Effector CD4-positive, alpha-beta T cell (primary cell): Measurements from ENCODE around the gene ATP4B. TPM values are rescaled to one million over a fixed set of nuclear protein-coding genes. Genes with fewer than 3 reads are reported as not detected.

ENCODE experiments used
- DNase-seq: peaks from one replicate; pipeline ENCODE4 v3.0.0-alpha.2; 2020
- total RNA-seq: gene quantifications from one replicate; lab custom pipeline; 2026; lab: John Stamatoyannopoulos, UW

Gene ATP4B
- total RNA-seq: not detected

DNA sequence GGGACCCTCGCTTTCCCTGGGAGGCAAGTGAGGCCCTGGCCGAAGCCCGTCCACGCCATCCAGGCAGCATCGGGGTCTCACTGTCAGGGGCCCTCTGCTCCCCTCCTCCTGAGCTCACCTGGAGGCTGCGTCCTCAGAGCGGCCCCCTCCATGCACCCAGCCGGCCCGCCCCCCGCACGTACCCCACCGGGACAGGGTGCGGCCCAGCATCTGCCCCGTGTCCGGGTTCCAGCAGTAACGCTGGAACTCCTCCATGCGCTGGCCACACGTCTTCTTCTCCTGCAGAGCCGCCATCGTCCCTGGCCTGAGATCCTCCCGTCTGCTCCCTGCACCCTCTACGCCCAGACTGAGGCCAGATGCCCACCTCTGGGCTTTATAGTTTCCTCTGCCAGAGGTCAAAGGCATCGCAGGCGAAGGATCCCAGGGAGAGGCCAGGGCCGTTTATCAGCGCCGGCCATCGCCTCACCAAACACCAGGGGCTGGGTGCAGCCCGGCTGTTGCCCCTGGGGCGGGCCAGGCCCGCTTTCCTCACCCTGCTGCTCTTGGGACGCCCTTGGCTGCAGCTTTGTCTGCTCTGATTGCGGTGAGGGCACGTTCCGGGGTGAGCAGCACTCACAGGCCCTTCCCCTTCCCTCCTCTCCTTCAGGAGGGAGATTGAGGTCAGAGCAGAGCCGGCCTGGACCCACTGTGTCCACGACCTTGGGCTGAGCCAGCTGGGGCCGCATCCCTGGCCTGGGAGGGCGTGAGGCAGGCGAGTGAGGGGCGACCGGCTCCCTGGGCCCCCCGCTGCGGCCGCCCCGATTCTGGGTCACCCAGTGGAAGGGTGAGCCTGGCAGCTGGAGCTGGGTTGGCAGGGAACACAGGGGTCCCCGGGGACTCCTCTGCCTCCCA, at the start of gene ATP4B:
Gene ATP4B (minus strand): TSS at position 348 of the 891 bp plus-strand sequence. CDS start 54 bp downstream, at position 294.
- DNase-seq: no peak

GRCh38 chr13:113672002-113672651, 14.1 kb upstream of the ATP4B start:
- DNase-seq: no peak

DNA sequence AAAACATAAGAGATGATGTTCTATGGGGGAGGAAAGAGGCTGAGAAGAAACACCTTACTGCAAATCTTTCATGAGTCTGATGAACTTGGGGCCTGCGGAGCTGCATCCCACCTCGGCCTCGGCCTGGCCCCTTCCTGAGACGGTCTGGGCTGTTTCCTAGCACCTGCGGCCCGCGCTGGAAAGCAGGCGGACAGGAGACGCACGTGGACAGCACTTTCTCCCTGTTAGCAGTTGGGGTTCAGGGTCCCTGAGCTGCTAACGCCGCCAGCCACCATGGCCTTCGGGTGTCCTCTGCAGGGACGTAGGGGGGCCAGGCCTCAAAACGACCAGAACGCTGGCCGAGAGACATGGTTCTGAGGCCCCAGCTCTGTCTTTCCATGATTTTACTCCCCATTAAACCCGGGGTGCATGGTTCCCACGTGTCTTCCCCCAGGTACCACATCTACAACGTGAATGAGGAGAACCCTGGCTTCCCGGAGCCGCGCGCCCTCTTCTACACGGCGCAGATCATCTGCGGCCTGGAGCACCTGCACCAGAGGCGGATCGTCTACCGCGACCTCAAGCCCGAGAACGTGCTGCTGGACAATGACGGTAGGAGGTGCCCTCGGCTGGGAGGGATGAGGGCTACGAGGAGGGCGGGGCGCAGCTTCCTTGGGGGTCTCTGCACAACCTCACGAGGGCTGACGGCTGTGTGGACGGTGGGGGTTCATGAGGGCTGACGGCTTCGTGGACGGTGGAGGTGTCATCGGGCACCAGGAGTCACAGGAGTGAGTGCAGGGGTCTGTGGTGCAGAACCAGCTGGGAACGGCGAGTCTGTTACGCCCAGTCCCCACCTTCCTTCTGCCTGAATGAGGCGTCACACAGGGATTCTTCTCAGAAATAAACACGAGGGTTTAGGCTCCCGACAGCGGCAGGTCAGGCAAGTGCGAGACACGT, 13.3 kb upstream of the ATP4B start:
- DNase-seq: no peak

GRCh38 chr13:113670541-113670940, 12.5 kb upstream of the ATP4B start:
- no peak for DNase-seq

DNA sequence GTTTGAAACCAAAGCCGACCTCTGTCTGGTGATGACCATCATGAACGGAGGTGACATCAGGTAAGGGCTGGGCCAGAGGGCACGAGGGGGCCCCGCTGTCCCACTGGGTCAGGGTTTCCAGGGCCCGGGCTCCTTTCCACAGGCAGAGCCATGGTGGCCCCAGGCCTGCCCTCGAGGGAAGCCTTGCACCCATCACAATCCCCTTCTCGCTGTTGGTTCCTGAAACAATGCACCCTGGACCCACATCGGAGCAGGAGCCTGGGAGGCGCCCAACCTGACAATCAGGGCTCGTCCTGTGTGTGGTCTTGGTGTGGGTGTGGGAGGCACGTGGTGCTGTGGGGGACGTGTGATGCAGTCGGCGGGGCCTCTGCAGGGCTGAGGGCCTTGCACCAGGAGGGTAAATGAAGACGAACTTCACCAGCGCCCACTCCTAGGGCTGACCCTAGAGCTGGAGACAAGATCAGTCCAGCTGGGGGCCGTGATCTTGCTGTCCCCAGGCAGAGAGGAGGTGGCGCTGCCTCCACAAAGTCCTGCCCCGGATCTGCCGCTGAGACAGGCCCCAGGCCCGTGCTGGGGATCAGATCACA, 11.8 kb upstream of the ATP4B start:
- DNase-seq: no peak

GRCh38 chr13:113669231-113669754, 11.3 kb upstream of the ATP4B start:
- no peak for DNase-seq

GRCh38 chr13:113668491-113668971, 10.5 kb upstream of the ATP4B start:
- no peak for DNase-seq

DNA sequence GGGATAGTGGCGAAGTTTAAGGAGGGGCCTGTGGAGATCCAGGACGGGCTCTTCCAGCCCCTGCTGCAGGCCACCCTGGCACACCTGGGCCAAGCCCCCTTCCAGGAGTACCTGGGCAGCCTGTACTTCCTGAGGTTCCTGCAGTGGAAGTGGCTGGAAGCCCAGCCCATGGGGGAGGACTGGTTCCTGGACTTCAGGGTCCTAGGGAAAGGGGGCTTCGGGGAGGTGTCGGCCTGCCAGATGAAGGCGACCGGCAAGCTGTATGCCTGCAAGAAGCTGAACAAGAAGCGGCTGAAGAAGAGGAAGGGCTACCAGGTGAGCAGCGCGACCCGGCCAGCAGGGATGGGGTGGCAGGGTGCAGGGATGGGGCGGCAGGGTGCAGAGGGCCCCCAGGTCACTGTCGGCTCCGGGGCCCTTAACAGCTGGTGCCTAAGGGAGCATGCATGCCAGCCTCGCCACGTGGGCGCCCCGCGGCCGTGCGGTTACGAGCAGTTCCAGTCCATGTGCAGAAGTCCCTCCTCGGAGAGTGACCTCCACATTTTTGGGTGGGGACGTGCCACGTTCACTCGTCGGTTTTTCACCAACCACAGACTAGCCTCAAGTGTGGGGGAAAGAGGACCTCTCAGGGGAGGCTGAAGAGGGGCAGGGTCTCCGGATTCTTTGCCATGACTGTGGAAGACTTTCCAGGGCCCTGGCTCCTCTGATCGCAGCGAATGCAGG, 9.9 kb upstream of the ATP4B start:
- DNase-seq: no peak

GRCh38 chr13:113666951-113667701, 9.1 kb upstream of the ATP4B start, which contains the start of gene GRK1:
Gene GRK1, plus strand, starts transcription at chr13:113667219. Its CDS starts 168 bp downstream, at chr13:113667387.
- no peak for DNase-seq

DNA sequence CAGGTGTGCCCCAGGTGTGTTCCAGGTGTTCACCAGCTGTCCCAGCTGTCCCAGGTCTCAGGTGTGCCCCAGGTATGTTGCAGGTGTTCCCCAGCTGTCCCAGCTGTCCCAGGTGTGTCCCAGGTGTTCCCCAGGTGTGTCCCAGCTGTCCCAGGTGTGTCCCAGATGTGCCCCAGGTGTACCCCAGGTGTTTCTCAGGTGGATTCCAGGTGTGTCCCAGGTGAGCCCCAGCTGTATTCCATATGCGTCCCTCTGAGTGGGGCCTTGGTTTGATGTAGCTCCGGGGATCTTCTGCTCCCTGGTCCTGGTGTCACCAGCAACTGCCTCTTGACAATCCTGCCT, 8.3 kb upstream of the ATP4B start:
- DNase-seq: no peak

DNA sequence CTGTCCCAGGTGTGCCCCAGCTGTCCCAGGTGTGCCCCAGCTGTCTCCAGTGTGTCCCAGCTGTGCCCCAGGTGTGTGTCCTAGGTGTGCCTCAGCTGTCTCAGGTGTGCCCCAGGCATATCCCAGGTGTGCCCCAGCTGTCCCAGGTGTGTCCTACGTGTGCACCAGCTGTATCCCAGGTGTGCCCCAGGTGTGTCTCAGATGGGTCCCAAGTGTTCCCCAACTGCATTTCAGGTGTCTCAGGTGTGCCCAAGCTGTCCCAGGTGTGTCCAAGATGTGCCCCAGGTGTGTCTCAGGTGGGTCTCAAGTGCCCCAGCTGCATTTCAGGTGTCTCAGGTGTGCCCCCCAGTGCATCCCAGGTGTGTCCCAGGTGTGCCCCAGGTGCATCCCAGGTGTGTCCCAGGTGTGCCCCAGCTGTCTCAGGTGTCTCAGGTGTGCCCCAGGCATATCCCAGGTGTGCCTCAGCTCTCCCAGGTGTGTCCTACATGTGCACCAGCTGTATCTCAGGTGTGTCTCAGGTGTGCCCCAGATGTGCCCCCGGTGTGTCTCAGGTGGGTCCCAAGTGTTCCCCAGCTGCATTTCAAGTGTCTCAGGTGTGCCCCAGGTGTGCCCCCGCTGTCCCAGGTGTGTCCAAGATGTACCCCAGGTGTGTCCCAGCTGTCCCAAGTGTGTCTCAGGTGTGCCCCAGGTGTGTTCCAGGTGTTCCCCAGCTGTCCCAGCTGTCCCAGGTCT, 7.8 kb upstream of the ATP4B start:
- DNase-seq: no peak

GRCh38 chr13:113664751-113665596, 7.0 kb upstream of the ATP4B start:
- no peak for DNase-seq

GRCh38 chr13:113663934-113664333, 5.9 kb upstream of the ATP4B start:
- no peak for DNase-seq

GRCh38 chr13:113661509-113661908, 3.5 kb upstream of the ATP4B start:
- DNase-seq: no peak

GRCh38 chr13:113660066-113660465, 2.1 kb upstream of the ATP4B start:
- DNase-seq: no peak

DNA sequence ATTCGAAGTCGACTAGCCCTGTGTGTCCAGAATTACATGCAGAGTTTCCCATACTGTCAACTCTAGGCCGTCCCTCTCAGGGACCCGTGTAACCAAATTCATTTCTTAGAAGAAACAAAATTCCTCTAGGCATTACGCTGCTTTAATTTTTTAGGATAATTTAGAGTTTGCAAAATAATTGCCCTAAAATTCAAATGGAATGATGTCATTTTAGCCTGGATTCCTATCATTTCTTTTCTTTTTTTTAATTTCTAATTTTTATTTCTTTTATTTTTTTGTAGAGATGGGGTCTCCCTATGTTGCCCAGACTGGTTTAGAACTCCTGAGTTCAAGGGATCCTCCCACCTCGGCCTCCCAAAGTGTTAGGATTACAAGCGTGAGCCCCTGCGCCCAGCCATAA, 1.3 kb upstream of the ATP4B start:
- no peak for DNase-seq

DNA sequence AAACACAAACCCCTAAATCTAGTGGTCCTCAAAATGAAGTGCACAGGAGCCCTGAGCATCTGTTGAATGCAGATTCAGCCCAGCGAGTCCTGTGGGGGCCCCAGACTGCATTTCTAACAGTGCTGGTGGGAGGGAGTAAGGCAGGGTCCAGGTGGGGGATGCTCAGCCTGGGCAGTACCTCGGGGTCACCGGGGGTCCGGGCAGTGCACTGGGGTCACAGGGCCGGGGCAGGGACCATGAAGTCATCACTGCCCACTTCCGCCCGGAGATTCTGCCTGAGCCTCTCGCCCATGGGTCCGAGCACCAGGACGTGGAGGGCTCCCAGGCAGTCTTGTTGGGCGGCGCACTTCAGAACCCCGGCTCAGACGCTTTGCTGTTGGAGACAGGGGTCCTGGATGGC, 838 bp upstream of the ATP4B start:
- DNase-seq: no peak

GRCh38 chr13:113656831-113657671, 947 bp downstream of the ATP4B start:
- no peak for DNase-seq
